ENCODE results near the gene MMAB. TPM values are rescaled to one million over a fixed set of nuclear protein-coding genes. Genes with fewer than 3 reads are reported as not detected.
"Not testable (repeated sequence)": the region's sequence is repeated elsewhere in the genome, so short reads cannot be mapped to it uniquely, and the experiment has no call there.

Gene MMAB
- polyA plus RNA-seq, 2 of the 4 experiments (the other 2 are of a cell fraction) = 26.1 to 36.8 TPM

DNA sequence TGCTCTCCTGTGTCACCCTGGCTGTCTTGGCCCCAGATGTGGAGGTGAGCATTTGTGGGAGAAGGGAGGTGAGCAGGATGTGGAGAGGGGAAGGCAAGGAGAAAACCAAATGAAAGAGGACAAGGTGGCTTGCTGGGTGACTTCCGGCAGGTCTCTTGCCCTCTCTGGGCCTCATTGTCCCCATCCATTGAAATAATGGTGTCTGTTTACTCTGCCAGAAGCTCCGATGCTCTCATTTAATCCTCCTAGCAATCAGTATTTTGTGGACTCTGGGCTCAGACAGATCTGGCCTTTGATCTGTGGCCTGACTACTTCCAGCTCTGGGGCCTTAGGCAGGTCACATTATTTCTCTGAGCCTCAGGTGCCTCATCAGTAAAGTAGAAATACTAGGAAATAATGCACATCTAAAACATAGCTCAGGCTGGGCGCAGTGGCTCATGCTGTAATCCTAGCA lies 30.9 kb upstream of the MMAB start:
- WGBS (ENCODE audit: missing lambda C conversion rate) = 86% methylated on average over 3 of the region's 3 CpGs
- CTCF ChIA-PET = interaction anchor here (1.4 to 3.3 kb wide), 5 partner anchors 8 to 171 kb away, joined by 3 to 16 read pairs (median 5); no protein-coding TSS in a partner anchor

GRCh38 chr12:109602132-109602531 lies 28.8 kb upstream of the MMAB start:
- 37% methylated on average over 5 of the region's 5 CpGs for WGBS (ENCODE audit: missing lambda C conversion rate)
- H3K27ac ChIP-seq; DNase-seq (ENCODE audit: low read depth in 1 of 2, low spot score in 1 of 2); H3K9me3 ChIP-seq; FAIRE-seq; H3K4me1 ChIP-seq; ATAC-seq; POLR2A ChIA-PET; H3K4me3 ChIP-seq; H3K4me2 ChIP-seq: not testable (repeated sequence)
- CTCF ChIA-PET = interaction anchor here (3.3 kb wide), 1 partner anchor 173 kb away, joined by 16 read pairs; no protein-coding TSS in a partner anchor

More for the DNA sequence above, 30.9 kb upstream of the MMAB start:
- Histone ChIP-seq H3K4me1 (no peaks in the 10 kb centered on the region), H3K4me2 (no peak overlapping the region), H3K4me3 (no peak overlapping the region), H3K27ac (no peak overlapping the region), H3K9me3 (no peaks in the 10 kb centered on the region)
- POLR2A ChIA-PET = no interaction called here
- DNase-seq (ENCODE audit: low read depth in 1 of 2, low spot score in 1 of 2) (no peak), ATAC-seq (no peak), FAIRE-seq (no peak)
- TF ChIP-seq FOSB (CRISPR knock-in tag; IDR thresholded peaks at IDR 0.05) (no peak), SMC3 (IDR thresholded peaks at IDR 0.05) (no peak), FOSL2 (IDR thresholded peaks at IDR 0.05) (no peak), FOSL2 (CRISPR knock-in tag; IDR thresholded peaks at IDR 0.05) (no peak), KDM5A (IDR thresholded peaks at IDR 0.05) (no peak), RCOR1 (IDR thresholded peaks at IDR 0.05; ENCODE audit: low read depth, low read length) (no peak), ZSCAN20 (CRISPR knock-in tag; IDR thresholded peaks at IDR 0.05) (no peak), HOXB5 (CRISPR knock-in tag; IDR thresholded peaks at IDR 0.05) (no peak), HOXA7 (CRISPR knock-in tag; IDR thresholded peaks at IDR 0.05) (no peak)
- TF ChIP-seq, protein P1, sequence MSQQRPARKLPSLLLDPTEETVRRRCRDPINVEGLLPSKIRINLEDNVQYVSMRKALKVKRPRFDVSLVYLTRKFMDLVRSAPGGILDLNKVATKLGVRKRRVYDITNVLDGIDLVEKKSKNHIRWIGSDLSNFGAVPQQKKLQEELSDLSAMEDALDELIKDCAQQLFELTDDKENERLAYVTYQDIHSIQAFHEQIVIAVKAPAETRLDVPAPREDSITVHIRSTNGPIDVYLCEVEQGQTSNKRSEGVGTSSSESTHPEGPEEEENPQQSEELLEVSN (IDR thresholded peaks at IDR 0.05; ENCODE audit: borderline replicate concordance, low read depth) = no peak
- TF ChIP-seq, protein P2, sequence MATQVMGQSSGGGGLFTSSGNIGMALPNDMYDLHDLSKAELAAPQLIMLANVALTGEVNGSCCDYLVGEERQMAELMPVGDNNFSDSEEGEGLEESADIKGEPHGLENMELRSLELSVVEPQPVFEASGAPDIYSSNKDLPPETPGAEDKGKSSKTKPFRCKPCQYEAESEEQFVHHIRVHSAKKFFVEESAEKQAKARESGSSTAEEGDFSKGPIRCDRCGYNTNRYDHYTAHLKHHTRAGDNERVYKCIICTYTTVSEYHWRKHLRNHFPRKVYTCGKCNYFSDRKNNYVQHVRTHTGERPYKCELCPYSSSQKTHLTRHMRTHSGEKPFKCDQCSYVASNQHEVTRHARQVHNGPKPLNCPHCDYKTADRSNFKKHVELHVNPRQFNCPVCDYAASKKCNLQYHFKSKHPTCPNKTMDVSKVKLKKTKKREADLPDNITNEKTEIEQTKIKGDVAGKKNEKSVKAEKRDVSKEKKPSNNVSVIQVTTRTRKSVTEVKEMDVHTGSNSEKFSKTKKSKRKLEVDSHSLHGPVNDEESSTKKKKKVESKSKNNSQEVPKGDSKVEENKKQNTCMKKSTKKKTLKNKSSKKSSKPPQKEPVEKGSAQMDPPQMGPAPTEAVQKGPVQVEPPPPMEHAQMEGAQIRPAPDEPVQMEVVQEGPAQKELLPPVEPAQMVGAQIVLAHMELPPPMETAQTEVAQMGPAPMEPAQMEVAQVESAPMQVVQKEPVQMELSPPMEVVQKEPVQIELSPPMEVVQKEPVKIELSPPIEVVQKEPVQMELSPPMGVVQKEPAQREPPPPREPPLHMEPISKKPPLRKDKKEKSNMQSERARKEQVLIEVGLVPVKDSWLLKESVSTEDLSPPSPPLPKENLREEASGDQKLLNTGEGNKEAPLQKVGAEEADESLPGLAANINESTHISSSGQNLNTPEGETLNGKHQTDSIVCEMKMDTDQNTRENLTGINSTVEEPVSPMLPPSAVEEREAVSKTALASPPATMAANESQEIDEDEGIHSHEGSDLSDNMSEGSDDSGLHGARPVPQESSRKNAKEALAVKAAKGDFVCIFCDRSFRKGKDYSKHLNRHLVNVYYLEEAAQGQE (IDR thresholded peaks at IDR 0.05) = no peak
- TF ChIP-seq, protein P3, sequence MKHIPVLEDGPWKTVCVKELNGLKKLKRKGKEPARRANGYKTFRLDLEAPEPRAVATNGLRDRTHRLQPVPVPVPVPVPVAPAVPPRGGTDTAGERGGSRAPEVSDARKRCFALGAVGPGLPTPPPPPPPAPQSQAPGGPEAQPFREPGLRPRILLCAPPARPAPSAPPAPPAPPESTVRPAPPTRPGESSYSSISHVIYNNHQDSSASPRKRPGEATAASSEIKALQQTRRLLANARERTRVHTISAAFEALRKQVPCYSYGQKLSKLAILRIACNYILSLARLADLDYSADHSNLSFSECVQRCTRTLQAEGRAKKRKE (CRISPR knock-in tag; IDR thresholded peaks at IDR 0.05; ENCODE audit: low read depth) = no peak

DNA sequence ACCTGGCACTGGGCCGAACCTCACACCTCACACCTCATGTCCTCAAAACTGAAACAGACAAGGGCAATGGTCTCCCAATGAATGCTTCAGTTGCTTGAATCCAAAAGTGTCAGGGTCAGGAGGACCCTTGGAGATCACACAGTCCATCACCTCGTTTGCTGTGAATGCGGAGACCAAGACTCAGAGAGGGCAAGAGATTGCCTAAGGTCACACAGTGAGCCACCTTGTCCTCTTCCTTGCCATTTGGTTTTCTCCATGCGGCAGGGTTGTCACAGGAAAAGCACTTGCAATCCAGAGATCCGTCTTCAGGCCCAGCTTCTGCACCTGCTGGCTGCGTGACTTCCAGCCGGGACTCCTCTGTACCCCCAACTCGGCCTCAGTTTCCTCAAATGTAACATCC lies 28.3 kb upstream of the MMAB start:
- H3K4me3 ChIP-seq = no peak overlapping the region
- CTCF ChIA-PET = interaction anchor here (1.8 to 10.4 kb wide), 2 partner anchors 16 to 112 kb away, joined by 4 to 123 read pairs; partner anchors contain the start of gene FAM222A
- no peak for DNase-seq (ENCODE audit: low read depth in 1 of 2, low spot score in 1 of 2)
- no peaks in the 10 kb centered on the region for H3K9me3 ChIP-seq
- WGBS (ENCODE audit: missing lambda C conversion rate) = 76% methylated on average over 8 of the region's 8 CpGs
- ATAC-seq = no peak
- FAIRE-seq = no peak
- peaks cover 4% of the 10 kb centered on the region for H3K4me1 ChIP-seq
- H3K27ac ChIP-seq = no peak overlapping the region
- H3K4me2 ChIP-seq = no peak overlapping the region
- no peak for TF ChIP-seq RCOR1 (IDR thresholded peaks at IDR 0.05; ENCODE audit: low read depth, low read length)
- no peak for TF ChIP-seq GATA3 (IDR thresholded peaks at IDR 0.05; ENCODE audit: borderline replicate concordance)
- TF ChIP-seq RARB (CRISPR knock-in tag; IDR thresholded peaks at IDR 0.05) = no peak
- TF ChIP-seq ZFP36 (IDR thresholded peaks at IDR 0.05; ENCODE audit: borderline replicate concordance, partially characterized antibody) = peak; percentile 2
- no peak for TF ChIP-seq HEYL (CRISPR knock-in tag; IDR thresholded peaks at IDR 0.05)
- POLR2A ChIA-PET = no interaction called here
